AG04450 (cell line): Measurements from ENCODE around the gene NOD1. TPM values are rescaled to one million over a fixed set of nuclear protein-coding genes. Genes with fewer than 3 reads are reported as not detected.

Experiments
- CTCF ChIA-PET: fragments of 300-600, 350-600 bp; formaldehyde crosslinking; extraction: SDS; loops from one replicate; lab custom pipeline; 2022; ENCODE audit warnings: antibody characterized with exemption, inconsistent platforms; lab: Charles Lee
- POLR2A ChIA-PET: fragments of 350-600 bp; formaldehyde crosslinking; extraction: SDS; loops from one replicate; lab custom pipeline; 2021; ENCODE audit warnings: antibody characterized with exemption, inconsistent platforms; lab: Yijun Ruan, JAX
- DNase-seq: peaks from one replicate; pipeline ENCODE4 v3.0.0-alpha.2; 2011; ENCODE audit warnings: low read depth, low spot score
- H3K27ac ChIP-seq: one replicate; pipeline ENCODE4 v1.5.1; 2012; ENCODE audit warnings: low read depth, low read length, control low read depth
- H3K27me3 ChIP-seq: one replicate; pipeline ENCODE4 v1.6.0; 2012; ENCODE audit warnings: low read length; ENCODE audit not compliant: control insufficient read depth, insufficient read depth
- H3K4me3 ChIP-seq: 2 replicates; pipeline ENCODE4 v1.5.1; 2011; ENCODE audit warnings: mild to moderate bottlenecking, low read depth, low read length, control low read depth
- H3K9me3 ChIP-seq: 2 replicates; pipeline ENCODE4 v1.5.1; 2012; ENCODE audit warnings: low read length; ENCODE audit not compliant: control insufficient read depth, insufficient read depth
- CTCF ChIP-seq: IDR thresholded peaks from 2 replicates; pipeline ENCODE4 v1.5.1; 2011; ENCODE audit warnings: low read depth, low read length, control low read depth, inconsistent platforms
- polyA plus RNA-seq: library from polyadenylated mRNA; depleted of rRNA; stranded (reverse); fragments of >200 nt; gene quantifications from 2 replicates; pipeline ENCODE4 v1.2.3, GENCODE V29; 2011

NOD1 gene
- polyA plus RNA-seq, 1 experiment: 3.3 TPM

- POLR2A ChIA-PET: no interaction called here
- Histone ChIP-seq H3K9me3 (no peaks in the 10 kb centered on the region), H3K27ac (no peak overlapping the region), H3K27me3 (no peaks in the 10 kb centered on the region), H3K4me3 (no peak overlapping the region)
- no peak for TF ChIP-seq CTCF
- CTCF ChIA-PET: interaction anchor here (0.6 to 2.5 kb wide), 2 partner anchors 47 to 300 kb away, joined by 4 to 10 read pairs; no protein-coding TSS in a partner anchor
- no peak for DNase-seq
Observed at GRCh38 chr7:30463405-30464145, 15.0 kb downstream of the NOD1 start.

GRCh38 chr7:30462179-30462578 lies 16.4 kb downstream of the NOD1 start:
- no peak for DNase-seq
- Histone ChIP-seq H3K27me3 (no peaks in the 10 kb centered on the region), H3K9me3 (no peaks in the 10 kb centered on the region), H3K4me3 (no peak overlapping the region), H3K27ac (no peak overlapping the region)
- TF ChIP-seq CTCF: no peak
- ChIA-PET CTCF (interaction anchor here (1.0 kb wide), 1 partner anchor 48 kb away, joined by 3 read pairs; no protein-coding TSS in a partner anchor), POLR2A (interaction anchor here (3.0 kb wide), 1 partner anchor 16 kb away, joined by 11 read pairs; the partner anchor contains the start of gene NOD1)

DNA sequence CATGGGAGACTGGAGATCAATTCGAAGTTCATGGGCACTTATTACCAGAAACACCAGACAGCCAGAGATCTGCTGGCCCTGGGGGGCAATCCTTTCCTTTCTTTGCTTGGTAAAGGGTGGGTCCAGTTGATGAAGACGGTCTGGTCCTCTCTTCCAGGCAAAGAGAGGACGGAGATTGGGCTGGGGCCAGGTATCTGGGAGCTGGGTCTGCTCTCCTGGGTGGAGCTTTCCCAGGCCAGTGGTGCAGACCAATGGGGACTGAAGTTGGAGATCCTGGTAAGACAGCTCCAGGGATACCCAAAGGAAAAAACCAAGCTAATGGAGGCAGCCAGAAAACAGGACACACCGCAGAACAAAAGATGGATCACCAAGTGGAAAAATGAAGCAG lies 18.3 kb downstream of the NOD1 start:
- no peak for DNase-seq
- POLR2A ChIA-PET: interaction anchor here (1.2 to 3.0 kb wide), 2 partner anchors 9 to 18 kb away, joined by 8 to 11 read pairs; partner anchors contain the start of gene NOD1

GRCh38 chr7:30459591-30460245 lies 18.9 kb downstream of the NOD1 start:
- no peak for TF ChIP-seq CTCF
- Histone ChIP-seq H3K27me3 (no peaks in the 10 kb centered on the region), H3K9me3 (no peaks in the 10 kb centered on the region), H3K27ac (peak overlapping the region; percentile 95), H3K4me3 (peak overlapping the region; percentile 26)
- ChIA-PET CTCF (interaction anchor here (0.9 to 3.6 kb wide), 4 partner anchors 9 to 184 kb away, joined by 3 to 34 read pairs (median 4); no protein-coding TSS in a partner anchor), POLR2A (interaction anchor here (0.5 to 3.0 kb wide), 3 partner anchors 10 to 44 kb away, joined by 3 to 11 read pairs (median 8); partner anchors contain the start of gene NOD1)
- DNase-seq: peak; percentile 85

More for the DNA sequence above, 18.3 kb downstream of the NOD1 start:
- CTCF ChIA-PET: interaction anchor here (0.9 to 3.6 kb wide), 3 partner anchors 9 to 184 kb away, joined by 3 to 34 read pairs (median 4); no protein-coding TSS in a partner anchor
- no peaks in the 10 kb centered on the region for H3K27me3 ChIP-seq
- H3K4me3 ChIP-seq: no peak overlapping the region
- TF ChIP-seq CTCF: no peak
- H3K9me3 ChIP-seq: no peaks in the 10 kb centered on the region
- H3K27ac ChIP-seq: peak overlapping the region; percentile 95
